Measurements from ENCODE around the gene TEDC1. TPM values are rescaled to one million over a fixed set of nuclear protein-coding genes. Genes with fewer than 3 reads are reported as not detected.

The TEDC1 gene
- total RNA-seq, 4 donors from 2014 or later: 0.51 to 11.0 (median 9.4) TPM; not detected in 1

DNA sequence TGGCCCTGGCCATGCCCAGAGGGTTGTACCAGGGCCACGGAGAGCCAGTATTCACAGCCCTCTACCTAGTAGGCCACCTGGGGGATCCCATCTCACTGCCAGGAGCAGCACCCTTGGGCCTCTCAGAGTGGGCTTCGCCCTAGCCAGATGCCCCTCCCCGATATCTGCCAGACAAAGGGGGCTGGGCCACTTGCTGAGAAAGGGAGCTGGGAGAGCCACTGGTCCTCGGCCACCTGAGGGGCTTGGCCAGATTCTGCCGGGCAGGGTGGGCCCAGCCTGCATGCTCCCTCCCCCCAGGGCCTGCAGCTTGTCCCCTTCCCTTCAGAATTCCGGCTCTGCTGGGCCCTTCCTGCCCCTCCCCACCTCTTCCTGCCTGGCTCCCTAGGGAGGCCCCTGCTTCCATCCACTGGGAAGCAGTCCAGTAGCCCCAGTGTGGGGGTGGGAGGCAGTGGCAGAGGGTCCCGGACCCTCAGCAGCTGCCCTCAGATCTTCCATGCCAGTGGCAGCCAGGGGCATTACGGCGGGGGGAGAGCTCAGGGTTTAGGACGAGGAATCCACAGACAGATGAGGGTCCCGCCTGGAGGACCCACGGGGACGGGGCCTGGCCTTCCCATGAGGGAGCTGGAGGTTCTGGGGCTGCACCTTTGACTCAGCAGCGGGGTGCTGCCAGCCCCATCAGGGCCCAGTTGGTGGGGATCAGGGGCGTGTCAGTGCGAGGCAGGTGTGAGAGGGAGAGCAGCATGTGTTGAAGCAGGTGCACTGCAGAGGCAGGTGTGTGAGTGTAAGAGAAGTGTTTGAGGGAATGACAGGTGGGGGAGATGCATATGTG lies 14.0 kb upstream of the TEDC1 start:
- DNase-seq: no peak
- no peaks in the 10 kb centered on the region for H3K27me3 ChIP-seq
- H3K9me3 ChIP-seq: no peaks in the 10 kb centered on the region
- no peak overlapping the region for H3K4me3 ChIP-seq
- TF ChIP-seq, protein P1, sequence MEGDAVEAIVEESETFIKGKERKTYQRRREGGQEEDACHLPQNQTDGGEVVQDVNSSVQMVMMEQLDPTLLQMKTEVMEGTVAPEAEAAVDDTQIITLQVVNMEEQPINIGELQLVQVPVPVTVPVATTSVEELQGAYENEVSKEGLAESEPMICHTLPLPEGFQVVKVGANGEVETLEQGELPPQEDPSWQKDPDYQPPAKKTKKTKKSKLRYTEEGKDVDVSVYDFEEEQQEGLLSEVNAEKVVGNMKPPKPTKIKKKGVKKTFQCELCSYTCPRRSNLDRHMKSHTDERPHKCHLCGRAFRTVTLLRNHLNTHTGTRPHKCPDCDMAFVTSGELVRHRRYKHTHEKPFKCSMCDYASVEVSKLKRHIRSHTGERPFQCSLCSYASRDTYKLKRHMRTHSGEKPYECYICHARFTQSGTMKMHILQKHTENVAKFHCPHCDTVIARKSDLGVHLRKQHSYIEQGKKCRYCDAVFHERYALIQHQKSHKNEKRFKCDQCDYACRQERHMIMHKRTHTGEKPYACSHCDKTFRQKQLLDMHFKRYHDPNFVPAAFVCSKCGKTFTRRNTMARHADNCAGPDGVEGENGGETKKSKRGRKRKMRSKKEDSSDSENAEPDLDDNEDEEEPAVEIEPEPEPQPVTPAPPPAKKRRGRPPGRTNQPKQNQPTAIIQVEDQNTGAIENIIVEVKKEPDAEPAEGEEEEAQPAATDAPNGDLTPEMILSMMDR (IDR thresholded peaks at IDR 0.05): no peak
- peak overlapping the region; percentile 76 to 79 for H3K27ac ChIP-seq
- no peaks in the 10 kb centered on the region for H3K36me3 ChIP-seq
- H3K4me1 ChIP-seq: peaks cover 0 to 47% of the 10 kb centered on the region in 2 donors
- intact Hi-C loops (cut with DNase I; ENCODE audit: low total_unique reads): no loop called here

DNA sequence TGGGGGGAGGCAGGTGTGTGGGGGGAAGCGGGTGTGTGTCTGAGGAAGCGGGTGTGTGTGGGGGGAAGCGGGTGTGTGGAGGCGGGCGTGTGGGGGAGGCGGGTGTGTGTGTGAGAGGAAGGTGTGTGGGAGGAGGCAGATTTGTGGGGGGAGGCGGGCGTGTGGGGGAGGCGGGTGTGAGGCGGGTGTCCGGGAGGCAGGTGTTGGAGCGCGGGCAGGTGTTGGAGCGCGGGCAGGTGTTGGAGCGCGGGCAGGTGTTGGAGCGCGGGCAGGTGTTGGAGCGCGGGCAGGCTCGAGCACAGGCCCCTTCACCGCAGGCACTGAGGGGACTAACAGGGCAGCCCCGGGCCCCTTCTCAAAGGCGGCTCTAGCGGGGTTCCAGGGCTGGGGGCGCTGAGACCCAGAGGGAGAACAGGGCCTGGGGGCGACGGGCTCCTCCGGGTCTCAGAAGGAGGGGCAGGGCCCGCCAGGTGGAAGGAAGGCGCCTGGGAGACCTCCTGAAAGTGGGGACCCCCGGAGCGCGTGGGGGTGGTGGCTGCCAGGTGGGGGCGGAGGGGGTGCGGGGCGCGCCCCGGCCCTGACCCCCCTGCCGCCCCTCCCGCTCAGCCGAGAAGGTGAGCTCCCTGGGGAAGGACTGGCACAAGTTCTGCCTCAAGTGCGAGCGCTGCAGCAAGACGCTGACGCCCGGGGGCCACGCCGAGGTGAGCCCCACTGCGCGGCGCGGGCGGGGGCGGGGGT lies 13.2 kb upstream of the TEDC1 start:
- Histone ChIP-seq H3K9me3 (no peaks in the 10 kb centered on the region), H3K27me3 (no peaks in the 10 kb centered on the region), H3K27ac (no peak overlapping the region), H3K4me3 (no peak overlapping the region), H3K36me3 (no peaks in the 10 kb centered on the region), H3K4me1 (peaks cover 0 to 51% of the 10 kb centered on the region in 2 donors)
- no peak for DNase-seq
- TF ChIP-seq, protein P1 (IDR thresholded peaks at IDR 0.05): no peak
- TF ChIP-seq POLR2A (IDR thresholded peaks at IDR 0.05): no peak
- intact Hi-C loops (cut with DNase I; ENCODE audit: low total_unique reads): no loop called here

DNA sequence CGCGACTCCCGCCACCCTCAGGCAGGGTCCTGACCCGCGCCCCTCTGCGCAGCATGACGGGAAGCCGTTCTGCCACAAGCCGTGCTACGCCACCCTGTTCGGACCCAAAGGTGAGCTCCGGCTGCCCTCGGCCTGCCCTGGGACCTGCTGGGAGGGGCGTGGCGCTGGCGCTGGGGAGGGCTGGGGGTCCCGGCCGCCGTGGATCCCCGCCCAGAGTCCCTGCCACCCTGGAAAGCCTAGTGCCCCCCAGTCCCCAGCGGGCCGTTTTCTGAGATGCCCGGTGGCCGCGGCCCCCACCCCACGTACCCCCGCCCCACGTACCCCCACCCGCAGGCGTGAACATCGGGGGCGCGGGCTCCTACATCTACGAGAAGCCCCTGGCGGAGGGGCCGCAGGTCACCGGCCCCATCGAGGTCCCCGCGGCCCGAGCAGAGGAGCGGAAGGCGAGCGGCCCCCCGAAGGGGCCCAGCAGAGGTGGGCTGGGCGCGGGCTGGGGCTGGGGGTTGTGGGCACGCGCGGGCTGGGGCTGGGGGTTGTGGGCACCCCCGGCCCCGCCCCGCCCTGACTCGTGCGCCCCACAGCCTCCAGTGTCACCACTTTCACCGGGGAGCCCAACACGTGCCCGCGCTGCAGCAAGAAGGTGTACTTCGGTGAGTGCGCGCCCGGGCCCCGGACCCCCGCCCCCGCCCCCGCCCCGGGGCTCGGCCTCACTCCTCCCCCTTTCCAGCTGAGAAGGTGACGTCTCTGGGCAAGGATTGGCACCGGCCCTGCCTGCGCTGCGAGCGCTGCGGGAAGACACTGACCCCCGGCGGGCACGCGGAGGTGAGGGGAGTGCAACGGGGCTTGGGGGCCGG lies 12.4 kb upstream of the TEDC1 start:
- Histone ChIP-seq H3K9me3 (no peaks in the 10 kb centered on the region), H3K36me3 (no peaks in the 10 kb centered on the region), H3K4me1 (peaks cover 0 to 50% of the 10 kb centered on the region in 2 donors), H3K27ac (no peak overlapping the region), H3K27me3 (no peaks in the 10 kb centered on the region), H3K4me3 (no peak overlapping the region)
- intact Hi-C loops (cut with DNase I; ENCODE audit: low total_unique reads): no loop called here
- no peak for TF ChIP-seq POLR2A (IDR thresholded peaks at IDR 0.05)
- TF ChIP-seq, protein P1 (IDR thresholded peaks at IDR 0.05): no peak
- no peak for DNase-seq

DNA sequence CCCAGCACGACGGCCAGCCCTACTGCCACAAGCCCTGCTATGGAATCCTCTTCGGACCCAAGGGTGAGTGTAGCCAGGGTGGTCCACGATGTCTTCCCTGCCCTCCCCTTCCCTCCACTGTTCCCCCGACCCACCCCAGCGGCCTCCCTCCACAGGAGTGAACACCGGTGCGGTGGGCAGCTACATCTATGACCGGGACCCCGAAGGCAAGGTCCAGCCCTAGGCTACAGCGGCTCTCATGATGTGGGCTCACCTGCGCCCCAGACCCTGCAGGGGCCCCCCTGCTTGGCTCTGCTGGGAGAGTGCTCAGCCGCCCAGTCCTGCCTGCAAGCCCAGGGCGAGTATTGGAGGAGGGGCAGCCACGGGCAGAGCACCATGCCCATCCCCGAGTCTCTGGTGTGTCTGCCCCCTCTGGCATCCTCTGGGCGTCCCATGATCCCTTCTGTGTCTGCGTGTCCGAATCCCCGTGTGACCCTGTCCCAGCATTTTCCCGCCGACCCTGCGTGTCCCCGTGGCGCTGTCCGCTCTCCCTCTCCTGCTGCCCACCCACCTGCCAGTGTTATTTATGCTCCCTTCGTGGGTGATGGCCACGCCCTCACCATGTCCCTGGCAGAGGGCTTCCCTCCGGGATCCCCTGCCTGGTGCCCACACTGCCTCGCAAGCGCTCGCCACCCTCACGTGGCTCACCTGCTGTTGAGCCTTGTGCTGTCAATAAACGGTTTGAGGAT lies 11.5 kb upstream of the TEDC1 start:
- H3K36me3 ChIP-seq: no peaks in the 10 kb centered on the region
- H3K4me1 ChIP-seq: peaks cover 0 to 55% of the 10 kb centered on the region in 2 donors
- no peaks in the 10 kb centered on the region for H3K27me3 ChIP-seq
- no peaks in the 10 kb centered on the region for H3K9me3 ChIP-seq
- no peak for TF ChIP-seq POLR2A (IDR thresholded peaks at IDR 0.05)
- TF ChIP-seq, protein P1 (IDR thresholded peaks at IDR 0.05): no peak
- peak overlapping the region in 1 of 2 donors; percentile 90 for H3K27ac ChIP-seq
- H3K4me3 ChIP-seq: no peak overlapping the region
- intact Hi-C loops (cut with DNase I; ENCODE audit: low total_unique reads): no loop called here
- DNase-seq: no peak
